Measurements from ENCODE around the gene UFD1. TPM values are rescaled to one million over a fixed set of nuclear protein-coding genes. Genes with fewer than 3 reads are reported as not detected.
A peak's percentile ranks its signal among the peaks of the same experiment; 100 is the strongest.

UFD1 gene
- total and polyA plus RNA-seq, 9 of the 15 experiments (the other 6 are each of a cell fraction or from before 2014, with no cell fraction given): 238 to 645 (median 363) TPM

DNA sequence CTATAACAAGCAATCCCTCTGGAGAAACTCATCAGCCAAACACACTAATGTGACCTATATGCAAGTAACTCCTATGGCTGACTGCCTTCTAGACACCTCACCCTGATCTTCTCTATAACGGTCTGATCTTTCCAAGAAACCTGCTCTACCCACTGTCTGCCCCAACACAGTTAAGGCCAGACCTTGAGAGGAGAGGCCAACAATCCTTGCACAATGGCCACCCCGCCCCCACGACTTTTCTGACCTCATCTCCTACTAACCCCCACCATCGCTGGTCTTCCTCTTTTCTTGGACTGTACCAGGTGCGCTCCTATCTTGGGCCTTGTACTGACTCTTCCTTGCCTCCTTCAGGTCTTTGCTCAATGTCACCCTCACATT is 59.9 kb downstream of the UFD1 start (continued):
- peak; percentile 86 for TF ChIP-seq BRD9 (IDR thresholded peaks at IDR 0.05; ENCODE audit: low read depth, partially characterized antibody)
- TF ChIP-seq ATF7 (IDR thresholded peaks at IDR 0.05): peak; percentile 99
- peak; percentile 99 for TF ChIP-seq ZEB2 (IDR thresholded peaks at IDR 0.05)
- peak; percentile 55 for TF ChIP-seq HNRNPLL (IDR thresholded peaks at IDR 0.05; ENCODE audit: low read depth, low read length, poor library complexity, severe bottlenecking)
- TF ChIP-seq SMAD4 (CRISPR knock-in tag; conservative IDR thresholded peaks at IDR 0.05): peak; percentile 99
- TF ChIP-seq, protein P1, sequence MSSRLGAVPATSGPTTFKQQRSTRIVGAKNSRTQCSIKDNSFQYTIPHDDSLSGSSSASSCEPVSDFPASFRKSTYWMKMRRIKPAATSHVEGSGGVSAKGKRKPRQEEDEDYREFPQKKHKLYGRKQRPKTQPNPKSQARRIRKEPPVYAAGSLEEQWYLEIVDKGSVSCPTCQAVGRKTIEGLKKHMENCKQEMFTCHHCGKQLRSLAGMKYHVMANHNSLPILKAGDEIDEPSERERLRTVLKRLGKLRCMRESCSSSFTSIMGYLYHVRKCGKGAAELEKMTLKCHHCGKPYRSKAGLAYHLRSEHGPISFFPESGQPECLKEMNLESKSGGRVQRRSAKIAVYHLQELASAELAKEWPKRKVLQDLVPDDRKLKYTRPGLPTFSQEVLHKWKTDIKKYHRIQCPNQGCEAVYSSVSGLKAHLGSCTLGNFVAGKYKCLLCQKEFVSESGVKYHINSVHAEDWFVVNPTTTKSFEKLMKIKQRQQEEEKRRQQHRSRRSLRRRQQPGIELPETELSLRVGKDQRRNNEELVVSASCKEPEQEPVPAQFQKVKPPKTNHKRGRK (tag; IDR thresholded peaks at IDR 0.05): no peak
- TF ChIP-seq NFE2 (IDR thresholded peaks at IDR 0.05; ENCODE audit: low read depth): no peak
- TF ChIP-seq DMBX1 (CRISPR knock-in tag; IDR thresholded peaks at IDR 0.05; ENCODE audit: borderline replicate concordance): peak; percentile 85
- TF ChIP-seq, protein P2, sequence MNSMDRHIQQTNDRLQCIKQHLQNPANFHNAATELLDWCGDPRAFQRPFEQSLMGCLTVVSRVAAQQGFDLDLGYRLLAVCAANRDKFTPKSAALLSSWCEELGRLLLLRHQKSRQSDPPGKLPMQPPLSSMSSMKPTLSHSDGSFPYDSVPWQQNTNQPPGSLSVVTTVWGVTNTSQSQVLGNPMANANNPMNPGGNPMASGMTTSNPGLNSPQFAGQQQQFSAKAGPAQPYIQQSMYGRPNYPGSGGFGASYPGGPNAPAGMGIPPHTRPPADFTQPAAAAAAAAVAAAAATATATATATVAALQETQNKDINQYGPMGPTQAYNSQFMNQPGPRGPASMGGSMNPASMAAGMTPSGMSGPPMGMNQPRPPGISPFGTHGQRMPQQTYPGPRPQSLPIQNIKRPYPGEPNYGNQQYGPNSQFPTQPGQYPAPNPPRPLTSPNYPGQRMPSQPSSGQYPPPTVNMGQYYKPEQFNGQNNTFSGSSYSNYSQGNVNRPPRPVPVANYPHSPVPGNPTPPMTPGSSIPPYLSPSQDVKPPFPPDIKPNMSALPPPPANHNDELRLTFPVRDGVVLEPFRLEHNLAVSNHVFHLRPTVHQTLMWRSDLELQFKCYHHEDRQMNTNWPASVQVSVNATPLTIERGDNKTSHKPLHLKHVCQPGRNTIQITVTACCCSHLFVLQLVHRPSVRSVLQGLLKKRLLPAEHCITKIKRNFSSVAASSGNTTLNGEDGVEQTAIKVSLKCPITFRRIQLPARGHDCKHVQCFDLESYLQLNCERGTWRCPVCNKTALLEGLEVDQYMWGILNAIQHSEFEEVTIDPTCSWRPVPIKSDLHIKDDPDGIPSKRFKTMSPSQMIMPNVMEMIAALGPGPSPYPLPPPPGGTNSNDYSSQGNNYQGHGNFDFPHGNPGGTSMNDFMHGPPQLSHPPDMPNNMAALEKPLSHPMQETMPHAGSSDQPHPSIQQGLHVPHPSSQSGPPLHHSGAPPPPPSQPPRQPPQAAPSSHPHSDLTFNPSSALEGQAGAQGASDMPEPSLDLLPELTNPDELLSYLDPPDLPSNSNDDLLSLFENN (IDR thresholded peaks at IDR 0.05; ENCODE audit: low read depth in 2 of 2, low read length in 2 of 2): peak in 1 of 2 experiments; percentile 74; a peak in 2 of 4 replicates
- no peak for TF ChIP-seq NR1H2 (CRISPR knock-in tag; IDR thresholded peaks at IDR 0.05)
- TF ChIP-seq SLC30A9 (CRISPR knock-in tag; IDR thresholded peaks at IDR 0.05): no peak
- TF ChIP-seq EHMT2 (IDR thresholded peaks at IDR 0.05): no peak
- 0 out of 2 replicates have a peak, but pooled peaks have one; percentile 98 for TF ChIP-seq SMARCE1 (IDR thresholded peaks at IDR 0.05)
- TF ChIP-seq ZNF75A (CRISPR knock-in tag; IDR thresholded peaks at IDR 0.05): no peak
- TF ChIP-seq, protein P3, sequence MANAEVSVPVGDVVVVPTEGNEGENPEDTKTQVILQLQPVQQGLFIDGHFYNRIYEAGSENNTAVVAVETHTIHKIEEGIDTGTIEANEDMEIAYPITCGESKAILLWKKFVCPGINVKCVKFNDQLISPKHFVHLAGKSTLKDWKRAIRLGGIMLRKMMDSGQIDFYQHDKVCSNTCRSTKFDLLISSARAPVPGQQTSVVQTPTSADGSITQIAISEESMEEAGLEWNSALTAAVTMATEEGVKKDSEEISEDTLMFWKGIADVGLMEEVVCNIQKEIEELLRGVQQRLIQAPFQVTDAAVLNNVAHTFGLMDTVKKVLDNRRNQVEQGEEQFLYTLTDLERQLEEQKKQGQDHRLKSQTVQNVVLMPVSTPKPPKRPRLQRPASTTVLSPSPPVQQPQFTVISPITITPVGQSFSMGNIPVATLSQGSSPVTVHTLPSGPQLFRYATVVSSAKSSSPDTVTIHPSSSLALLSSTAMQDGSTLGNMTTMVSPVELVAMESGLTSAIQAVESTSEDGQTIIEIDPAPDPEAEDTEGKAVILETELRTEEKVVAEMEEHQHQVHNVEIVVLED (CRISPR knock-in tag; IDR thresholded peaks at IDR 0.05): peak; percentile 24; the same call in 1 of the 2 replicates
- TF ChIP-seq STAT5B (CRISPR knock-in tag; IDR thresholded peaks at IDR 0.05): no peak
- TF ChIP-seq U2AF2 (optimal IDR thresholded peaks at IDR 0.05; ENCODE audit: low read depth, low read length): no peak
- TF ChIP-seq MTA2 (IDR thresholded peaks at IDR 0.05; ENCODE audit: low read depth): peak; percentile 82
- TF ChIP-seq ZNF253 (CRISPR knock-in tag; conservative IDR thresholded peaks at IDR 0.05): no peak
- no peak for TF ChIP-seq EGR1 (conservative IDR thresholded peaks at IDR 0.05)
- TF ChIP-seq LEF1 (IDR thresholded peaks at IDR 0.05): peak; percentile 94
- TF ChIP-seq, protein P4, sequence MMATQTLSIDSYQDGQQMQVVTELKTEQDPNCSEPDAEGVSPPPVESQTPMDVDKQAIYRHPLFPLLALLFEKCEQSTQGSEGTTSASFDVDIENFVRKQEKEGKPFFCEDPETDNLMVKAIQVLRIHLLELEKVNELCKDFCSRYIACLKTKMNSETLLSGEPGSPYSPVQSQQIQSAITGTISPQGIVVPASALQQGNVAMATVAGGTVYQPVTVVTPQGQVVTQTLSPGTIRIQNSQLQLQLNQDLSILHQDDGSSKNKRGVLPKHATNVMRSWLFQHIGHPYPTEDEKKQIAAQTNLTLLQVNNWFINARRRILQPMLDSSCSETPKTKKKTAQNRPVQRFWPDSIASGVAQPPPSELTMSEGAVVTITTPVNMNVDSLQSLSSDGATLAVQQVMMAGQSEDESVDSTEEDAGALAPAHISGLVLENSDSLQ (IDR thresholded peaks at IDR 0.05): peak; percentile 63
- TF ChIP-seq CEBPB (tag; IDR thresholded peaks at IDR 0.05): peak; percentile 100
